NCI-H526 treated with DMSO at 0.1 percent for 48 hours (cell line): ENCODE results near the gene LPGAT1.

Source experiments
- DNase-seq: peaks from one replicate; lab custom pipeline; 2025; lab: John Stamatoyannopoulos, UW

The LPGAT1 gene

DNA sequence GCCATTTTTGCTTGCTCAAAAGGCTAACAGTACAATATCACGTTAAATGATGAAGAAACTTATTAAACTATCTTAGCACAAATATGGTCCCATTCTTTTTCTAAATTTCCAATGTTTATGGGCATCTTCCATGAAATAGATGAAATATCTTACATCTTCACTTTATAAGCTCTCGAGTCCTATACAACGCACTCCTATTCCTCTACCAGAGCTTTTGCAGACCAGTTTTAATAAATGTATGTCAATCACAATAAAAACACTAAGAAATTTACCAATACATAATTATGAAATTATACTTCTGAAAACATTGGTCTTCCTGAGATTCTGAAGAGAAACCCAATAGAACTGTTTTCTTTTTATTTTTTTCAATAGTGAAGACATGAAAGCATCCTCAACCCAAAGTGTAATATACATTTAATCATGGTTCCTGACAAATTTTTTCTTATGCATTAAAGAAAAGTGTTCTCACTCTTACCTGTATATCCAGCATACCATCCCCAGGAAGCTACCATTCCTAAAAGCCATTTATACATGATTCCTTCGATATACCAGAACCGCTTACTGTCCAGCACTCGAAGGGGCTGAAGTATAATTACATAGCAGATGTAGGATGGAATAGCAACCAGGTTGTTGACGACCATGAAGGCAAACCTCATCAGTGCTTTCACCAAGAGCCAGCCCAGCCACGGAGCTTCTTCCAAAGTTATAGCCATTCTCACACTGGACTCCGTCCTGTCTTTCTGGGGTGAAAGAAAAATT lies 1.8 kb downstream of the LPGAT1 start:
- no peak for DNase-seq

DNA sequence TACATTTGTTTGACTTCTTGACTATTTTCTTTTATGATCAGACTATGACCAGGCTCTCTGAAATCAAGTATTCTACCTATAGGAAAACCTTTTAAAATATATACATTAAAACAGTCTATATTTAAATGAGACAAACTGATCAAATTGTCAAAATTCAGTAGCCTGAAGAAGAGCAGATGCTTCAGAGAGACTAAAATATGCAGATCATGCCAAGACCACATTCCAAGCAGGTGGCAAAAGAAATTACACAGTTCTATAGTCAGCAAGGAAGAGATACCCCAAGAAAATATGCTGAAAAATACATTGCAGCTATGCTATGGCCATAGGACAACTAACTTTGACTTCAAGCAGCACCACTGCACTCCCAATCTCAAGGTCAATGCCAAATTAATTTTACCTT lies 3.5 kb downstream of the LPGAT1 start:
- DNase-seq, result no peak

DNA sequence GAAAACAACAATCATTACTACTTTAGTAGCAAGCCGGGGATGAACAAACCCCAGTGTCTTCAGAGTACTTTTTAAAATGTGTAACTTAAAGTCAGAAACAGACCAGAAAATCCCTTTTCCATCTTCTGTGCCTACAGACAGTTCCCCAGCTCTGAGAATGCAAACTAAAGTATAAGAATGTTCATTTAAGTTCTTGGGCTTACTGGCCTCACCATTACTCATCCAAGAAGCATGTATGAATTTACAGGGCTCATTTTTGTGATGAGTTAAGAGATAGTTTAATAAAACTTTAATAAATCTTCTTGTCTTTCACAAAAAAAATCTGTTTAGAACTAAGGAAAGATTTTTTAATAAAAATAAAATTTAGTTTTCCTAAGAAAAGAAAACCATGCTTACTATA lies 4.6 kb downstream of the LPGAT1 start:
- DNase-seq, result no peak

DNA sequence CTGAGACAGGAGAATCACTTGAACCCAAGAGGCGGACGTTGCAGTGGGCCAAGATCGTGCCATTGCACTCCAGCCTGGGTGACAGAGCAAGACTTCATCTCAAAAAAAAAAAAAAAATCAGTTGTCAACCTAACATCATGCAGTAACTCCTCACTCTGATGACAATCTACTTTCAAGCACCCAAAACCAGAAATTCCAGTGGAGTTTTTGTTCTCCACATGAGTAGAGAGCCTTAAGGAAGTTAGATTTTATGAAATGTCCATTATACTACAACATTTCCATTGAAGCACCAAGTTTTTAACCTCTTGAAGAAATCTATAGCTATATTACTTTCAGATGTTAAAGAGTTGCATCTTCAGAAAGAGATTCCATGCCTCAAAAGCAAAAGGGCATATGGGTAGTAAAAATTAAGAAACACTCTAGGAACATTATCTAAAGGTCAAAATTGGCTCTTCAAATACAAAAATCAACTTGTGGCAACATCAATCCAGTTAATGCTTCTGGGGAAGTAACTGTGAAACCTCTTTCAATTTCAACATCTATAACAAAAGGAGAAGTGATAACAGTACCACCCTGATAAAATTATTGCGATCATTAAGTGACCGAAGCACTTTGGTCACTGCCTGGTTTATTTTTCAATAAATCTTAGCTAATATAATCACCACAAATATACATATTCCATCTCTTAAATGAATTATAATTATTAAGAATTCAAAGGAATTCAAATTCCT lies 7.7 kb downstream of the LPGAT1 start:
- DNase-seq, result no peak

DNA sequence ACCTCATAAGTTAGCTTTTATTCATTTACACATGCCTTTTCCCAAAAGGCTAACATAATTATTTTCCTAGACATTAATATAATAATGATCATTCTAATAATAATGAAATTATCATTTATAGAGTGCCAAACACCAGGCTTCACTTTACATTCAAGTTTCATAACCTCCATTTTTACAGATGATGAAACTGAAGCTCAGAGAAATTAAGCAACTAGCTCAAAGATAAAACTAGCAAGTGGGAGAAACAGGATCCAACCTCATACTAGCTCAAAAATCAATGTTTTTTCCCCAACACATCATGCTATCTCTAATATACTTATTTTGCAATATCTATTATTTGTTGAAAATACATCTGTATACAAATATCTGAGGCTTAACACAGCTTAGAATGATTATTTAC lies 14.0 kb downstream of the LPGAT1 start:
- no peak for DNase-seq

DNA sequence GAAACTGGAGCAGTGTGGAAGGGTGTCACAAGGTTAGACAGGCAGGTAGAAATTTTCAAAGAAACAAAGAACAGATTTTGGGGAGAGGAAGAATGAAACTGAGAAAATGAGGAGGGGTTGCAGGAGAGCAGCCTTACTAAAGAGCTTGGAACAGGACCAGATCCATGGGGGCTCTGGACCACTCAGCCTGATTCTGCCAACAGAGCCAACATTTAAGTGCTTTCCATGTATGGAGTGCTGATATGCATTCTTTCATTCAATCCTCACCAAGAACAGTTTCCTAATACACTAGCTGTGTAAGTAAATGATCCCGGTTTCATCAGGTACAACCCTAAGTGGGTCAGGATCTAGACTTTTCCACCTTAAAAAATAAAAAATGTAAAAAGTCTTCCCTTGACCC lies 16.2 kb downstream of the LPGAT1 start:
- no peak for DNase-seq

DNA sequence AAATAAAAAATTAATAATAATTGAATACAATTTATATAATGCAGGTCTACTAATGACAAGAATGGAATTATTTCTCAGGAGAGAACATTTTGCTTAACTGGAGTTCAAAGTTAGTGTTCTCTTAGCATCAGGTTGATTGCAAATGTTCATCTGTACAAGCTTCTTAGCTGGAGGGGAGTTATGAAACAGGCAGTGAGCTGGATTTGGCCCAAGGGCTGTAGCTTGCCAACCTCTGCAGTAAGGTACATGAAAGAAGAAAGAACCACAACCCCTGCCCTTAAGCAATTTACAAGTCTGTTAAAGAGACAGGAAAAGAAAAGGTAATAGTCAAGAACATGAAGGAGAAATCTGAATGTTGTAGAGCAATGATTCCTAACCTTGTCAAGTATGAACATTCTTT lies 17.0 kb downstream of the LPGAT1 start:
- DNase-seq, result no peak

DNA sequence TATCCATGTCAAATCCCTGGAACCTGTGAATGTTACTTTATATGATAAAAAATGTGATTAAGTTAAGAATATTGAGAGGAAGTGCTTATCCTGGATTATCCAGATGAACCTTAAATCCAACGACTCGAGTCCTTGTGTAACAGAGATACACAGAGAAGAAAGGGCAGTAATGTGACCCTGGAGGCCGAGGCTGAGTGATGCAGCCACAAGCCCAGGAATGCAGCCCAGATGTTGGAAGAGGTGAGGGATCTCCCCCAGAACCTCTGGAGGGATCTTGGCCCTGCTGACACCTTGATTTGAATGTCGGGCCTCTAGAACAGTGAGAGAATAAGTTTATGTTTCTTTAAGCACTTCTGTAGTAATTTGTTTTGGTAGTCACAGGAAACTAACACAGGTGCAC lies 18.0 kb downstream of the LPGAT1 start:
- no peak for DNase-seq

DNA sequence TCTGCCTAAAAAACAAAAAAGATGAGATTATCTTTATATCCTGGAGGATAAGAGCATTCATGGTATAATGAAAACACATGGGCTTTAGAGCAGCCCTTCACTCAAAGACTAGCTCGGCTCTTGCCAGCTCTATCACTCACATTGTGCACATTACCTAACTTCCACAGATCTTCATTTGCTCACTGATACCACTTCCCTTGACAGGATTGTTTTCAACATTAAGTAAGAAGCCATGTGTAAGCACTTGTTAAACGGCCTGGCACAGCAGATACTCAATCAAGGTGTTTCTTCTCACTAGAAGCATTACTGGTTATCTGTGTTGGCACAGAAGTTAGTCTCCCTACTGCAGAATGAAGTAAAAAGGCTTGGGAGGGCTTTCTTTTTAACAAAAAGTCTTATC lies 18.7 kb downstream of the LPGAT1 start:
- no peak for DNase-seq

DNA sequence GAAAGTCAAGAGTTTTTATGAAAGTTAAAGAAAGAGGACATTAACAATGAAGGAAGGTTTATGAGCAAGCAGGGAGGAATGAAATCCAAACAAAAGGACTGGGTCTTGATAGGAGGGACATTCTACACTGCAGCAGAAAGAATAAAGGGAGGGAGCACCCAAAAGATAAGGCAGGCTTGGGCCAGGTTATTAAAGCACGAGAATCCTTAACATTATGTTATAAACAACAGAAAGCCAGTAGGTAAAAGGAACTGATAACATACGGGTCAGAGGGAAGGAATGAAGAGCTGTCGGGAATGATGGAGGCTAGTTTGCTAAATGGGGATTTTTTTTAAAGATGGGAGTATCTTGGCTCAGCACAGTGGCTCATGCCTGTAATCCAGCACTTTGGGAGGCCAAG lies 19.4 kb downstream of the LPGAT1 start:
- DNase-seq, result no peak

DNA sequence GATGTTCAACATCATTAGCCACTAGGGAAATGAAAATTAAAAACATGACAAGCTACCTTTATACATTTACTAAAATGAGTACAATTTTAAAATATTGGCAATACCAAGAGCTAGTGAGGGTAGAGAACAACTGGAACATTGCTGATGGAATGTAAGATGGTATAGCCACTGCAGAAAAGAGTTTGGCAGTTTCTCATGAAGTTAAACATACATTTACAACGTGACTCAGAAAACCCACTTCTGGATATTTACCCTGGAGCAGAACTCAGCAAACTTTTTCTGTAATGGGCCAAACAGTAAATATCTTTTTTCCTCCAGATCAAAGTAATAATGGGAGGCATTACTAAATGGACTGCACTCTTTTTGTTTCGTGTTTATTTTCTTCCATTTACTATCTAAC lies 22.1 kb downstream of the LPGAT1 start:
- DNase-seq, result no peak

DNA sequence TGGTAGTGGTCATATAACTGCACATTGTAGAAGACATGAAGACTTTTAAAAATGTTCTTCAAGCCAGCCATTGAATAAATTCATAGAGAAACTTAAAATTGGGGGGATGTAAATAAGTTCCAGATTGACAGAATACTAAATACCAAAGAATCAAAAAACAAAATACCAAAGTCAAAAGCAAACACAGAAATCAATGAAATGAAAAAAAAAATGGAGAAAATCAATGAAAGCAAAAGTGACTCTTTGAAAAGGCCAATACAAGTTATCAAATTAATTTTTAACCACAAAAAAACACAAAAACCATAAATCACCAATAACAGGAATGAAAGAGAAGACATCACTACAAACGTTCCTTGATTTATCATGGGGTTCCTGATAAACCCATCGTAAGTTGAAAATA lies 25.6 kb downstream of the LPGAT1 start:
- DNase-seq, result no peak

DNA sequence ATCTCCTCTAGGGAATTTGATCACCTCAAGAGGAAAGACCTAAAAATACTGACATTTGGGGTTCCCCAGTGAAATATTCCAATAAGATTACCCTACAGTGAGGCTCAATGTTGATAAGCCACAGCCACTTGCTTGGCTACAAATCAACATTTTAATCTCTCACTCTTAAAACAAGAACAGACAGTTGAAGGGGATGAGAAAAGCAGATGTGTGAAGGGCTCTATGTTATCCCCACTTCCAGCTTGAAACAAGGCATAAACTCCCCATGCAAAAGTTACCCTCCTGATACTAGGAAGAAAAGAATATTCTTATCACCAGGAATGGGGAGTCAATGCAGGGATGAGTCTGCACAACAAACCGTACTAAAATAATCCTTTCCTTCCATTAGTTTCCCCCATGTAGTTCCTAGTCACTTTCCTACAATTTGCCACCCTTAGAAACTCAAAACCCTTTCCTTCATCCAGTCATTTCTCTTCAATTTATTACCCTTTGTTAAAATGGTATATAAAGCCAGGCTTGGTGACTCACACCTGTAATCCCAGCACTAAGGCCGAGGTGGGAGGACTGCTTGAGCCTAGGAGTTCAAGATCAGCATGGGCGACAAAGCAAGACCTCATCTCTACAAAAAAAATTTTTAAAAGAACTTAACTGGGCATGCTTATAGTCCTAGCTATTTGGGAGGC lies 29.5 kb downstream of the LPGAT1 start:
- DNase-seq, result no peak

DNA sequence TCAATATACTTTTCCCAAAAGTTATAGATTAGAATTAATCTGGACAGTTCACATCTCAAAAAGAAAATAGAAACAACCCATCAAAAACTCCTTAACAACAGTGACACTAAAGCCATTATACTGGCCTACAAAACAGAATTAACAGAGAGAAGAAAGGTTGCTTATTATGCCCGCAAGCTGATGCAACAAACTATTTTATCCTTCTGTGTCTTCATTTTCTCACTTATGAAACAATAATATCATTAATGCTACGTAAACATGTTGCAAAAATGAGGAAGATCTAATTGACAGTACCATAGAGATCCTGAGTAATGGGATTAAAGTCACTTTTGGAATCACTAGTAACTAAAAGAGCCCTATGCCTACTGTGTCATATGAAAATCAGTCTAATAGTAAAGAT lies 32.6 kb downstream of the LPGAT1 start:
- no peak for DNase-seq

DNA sequence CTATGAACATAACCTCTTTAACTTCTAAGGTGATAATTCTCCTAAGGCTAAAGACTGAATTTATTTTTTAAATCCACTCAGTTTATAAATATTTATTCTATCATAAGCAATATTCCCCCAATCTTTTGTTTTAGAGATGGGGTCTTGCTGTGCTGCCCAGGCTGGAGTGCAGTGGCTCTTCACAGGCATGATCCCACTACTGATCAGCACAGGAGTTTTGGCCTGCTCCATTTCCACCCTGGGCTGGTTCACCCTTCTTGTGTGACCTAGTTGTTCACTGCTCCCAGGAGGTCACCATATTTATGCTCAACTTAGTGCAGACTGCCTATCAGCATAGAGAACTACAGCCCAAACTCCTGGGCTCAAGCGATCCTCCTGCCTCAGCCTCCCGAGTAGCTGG lies 38.6 kb downstream of the LPGAT1 start:
- DNase-seq, result no peak

DNA sequence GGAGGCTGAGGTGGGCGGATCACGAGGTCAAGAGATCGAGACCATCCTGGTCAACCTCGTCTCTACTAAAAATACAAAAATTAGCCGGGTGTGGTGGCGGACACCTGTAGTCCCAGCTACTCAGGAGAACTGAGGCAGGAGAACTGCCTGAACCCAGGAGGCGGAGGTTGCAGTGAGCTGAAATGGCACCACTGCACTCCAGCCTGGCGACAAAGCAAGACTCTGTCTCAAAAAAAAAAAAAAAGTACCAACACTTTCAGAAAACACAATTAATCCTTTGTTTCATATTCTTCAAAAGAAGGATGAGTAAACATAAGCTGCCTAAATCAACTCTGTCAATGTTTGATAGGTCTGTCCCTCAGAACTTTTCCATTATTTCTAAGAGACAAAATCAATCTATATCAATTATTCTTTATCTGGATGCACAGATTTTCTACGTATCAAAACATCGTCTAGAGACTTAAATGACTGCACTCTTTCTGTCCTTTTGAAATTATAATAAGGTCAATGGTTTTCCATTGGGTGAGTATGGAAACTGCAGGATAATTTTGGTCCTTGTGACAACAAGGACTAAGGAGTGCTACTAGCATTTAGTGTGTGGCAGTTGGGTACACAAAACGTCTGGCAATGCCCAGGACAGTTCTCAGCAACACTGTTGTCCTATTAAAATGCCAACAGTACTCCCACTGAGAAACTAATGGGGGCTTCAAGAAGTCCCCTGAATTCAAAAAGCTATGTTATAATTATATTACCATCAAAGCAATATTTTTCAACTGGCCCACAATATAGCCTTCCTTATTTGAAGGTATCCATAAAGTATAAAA lies 40.7 kb downstream of the LPGAT1 start:
- no peak for DNase-seq

DNA sequence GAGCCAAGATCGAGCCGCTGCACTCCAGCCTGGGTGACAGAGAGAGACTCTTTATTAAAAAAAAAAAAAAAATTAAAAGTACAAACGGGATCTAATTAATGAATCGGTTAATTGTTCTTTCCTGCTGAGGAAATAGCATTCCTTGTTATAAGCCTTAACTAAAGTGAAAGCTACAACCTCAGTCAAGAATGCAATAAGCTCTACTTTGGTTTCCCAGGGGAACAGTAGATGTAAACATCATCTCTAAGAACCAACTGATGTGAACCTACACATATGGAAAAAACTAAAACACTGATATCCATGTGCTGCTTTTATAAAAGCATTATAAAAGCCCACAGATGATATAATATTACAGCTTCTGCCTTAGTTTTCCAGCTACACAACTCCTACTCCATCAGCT lies 41.9 kb downstream of the LPGAT1 start:
- DNase-seq, result no peak

DNA sequence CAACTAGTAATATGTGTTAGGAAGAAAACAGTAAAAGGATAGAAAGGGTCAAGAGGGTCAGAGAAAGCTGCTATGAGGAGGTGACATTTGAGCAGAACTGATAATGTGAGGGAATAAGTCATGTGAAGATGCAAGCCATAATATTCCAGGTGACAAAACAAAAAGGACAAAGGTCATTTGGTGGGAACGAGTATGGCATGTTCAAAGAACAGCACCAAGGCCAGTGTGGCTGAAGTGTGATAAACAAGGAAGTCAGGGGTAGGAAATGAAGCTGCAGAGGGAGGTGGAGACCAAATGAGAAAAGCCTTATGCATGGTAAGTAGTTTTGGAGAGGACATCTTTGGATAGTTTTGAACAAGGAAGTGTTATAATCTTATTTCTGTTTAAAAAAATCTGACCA lies 46.7 kb downstream of the LPGAT1 start:
- no peak for DNase-seq

DNA sequence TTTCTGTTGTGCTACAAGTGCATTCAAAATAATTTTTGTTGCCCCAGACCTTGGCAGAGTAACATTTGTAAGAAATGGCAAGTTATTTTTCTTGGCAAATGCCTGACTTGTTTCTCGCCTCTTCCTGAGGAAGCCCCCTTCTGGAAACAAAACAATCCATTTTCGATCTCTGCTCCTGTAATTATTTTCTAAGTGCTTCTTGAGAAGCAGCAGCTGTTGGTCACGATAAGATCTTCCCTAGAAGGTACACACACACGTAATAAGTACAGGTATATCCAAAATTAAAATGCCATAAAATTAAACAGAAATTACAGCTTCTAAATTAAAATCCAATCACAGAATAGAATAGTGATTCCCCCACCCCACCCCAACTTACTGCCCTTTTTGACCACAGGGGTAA lies 47.3 kb downstream of the LPGAT1 start:
- no peak for DNase-seq

DNA sequence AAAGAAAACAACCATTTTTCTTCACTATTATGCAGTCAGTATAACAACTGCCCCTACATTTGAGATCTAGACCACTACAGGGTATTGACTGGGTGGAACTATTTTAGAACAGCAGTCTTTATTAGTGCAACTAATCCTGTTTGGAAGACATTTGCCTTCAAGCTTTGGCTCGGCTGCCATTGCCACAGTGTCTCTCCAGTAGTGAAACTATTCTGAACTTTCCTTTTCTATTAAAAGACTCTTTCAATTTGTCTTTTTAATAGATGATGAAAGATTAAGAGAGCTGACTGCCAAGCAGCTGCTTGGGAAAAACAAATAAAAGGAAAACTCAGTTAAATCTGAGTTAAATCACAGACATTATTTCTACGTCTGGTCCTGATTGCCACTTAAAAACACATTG lies 49.3 kb downstream of the LPGAT1 start:
- DNase-seq, result no peak

DNA sequence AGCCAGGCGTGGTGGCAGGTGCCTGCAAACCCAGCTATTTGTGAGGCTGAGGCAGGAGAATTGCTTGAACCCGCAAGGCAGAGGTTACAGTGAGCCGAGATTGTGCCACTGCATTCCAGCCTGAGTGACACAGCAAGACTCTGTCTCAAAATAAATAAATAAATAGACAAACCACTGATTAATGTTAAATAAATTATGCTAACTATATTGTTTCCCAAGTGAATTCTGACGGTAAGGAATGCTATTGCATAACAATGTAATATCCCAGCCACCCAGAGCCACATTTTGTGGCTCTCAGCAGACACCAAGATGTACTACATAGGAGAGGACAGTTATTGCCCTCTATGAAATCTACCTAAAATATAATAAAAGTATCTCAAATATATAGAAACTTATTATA lies 55.4 kb downstream of the LPGAT1 start:
- DNase-seq, result no peak

DNA sequence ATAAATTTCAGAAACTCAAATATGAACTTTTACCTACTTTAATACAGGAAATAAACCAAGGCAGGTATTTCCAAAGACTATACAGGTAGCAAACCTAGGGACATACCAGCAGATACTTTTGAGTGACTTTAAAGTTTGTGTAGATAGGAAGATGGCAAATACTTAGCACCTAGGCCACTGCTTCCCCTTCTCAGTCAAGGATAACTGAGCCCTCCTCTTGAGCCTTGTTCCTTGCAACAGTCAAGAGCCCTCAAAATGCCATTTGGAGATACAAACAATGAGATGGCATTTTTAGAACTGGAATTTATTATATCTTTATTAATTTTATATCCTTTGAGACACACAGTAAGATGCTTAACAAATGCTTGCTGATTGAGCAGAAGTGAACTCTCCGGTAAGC lies 65.9 kb downstream of the LPGAT1 start:
- no peak for DNase-seq
